ENCODE results near the gene CNTNAP5.

Gene CNTNAP5

GRCh38 chr2:124647663-124648062 is 622.6 kb downstream of the CNTNAP5 start:
- DNase-seq, result no peak

- no peak for DNase-seq
Observed at GRCh38 chr2:124649001-124649400, 623.9 kb downstream of the CNTNAP5 start.

- no peak for DNase-seq
Observed at GRCh38 chr2:124652099-124652498, 627.0 kb downstream of the CNTNAP5 start.

DNA sequence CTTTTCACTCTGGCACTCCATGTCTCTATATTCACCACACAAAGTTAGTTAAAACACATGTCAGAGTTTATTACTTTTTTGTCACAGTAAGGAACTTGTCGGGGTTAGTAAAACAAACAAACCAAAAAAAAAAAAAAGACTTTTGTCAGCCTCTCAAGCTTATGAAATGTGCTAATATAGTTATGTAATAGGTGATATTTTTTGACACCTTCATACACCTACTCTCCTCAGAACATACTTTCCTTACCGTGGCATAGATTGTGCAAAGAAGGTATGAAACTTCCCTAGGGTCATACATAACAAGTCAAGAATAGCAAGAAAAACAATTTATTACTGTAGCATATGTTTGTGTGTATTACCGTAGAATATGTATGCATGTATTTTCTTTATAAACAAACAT is 633.3 kb downstream of the CNTNAP5 start:
- no peak for DNase-seq

DNA sequence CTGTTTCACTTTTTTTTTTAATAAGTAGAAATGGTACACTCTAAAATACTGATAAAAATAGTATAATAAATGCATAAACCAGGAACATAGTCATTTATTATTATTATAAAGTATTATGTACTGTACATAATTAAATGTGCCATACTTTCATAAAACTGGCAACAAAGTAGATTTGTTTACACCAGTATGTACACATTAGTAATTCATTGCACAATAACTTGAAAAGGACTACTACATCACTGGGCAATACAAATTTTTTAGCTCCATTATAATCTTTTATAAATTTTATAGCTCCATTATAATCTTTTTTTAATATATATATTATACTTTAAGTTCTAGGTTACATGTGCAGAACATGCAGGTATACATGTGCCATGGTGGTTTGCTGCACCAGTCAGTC is 636.5 kb downstream of the CNTNAP5 start:
- DNase-seq, result no peak

- no peak for DNase-seq
Observed at GRCh38 chr2:124662946-124663644, 638.0 kb downstream of the CNTNAP5 start.

GRCh38 chr2:124663645-124663997 is 638.5 kb downstream of the CNTNAP5 start:
- no peak for DNase-seq

GRCh38 chr2:124664363-124664762 is 639.3 kb downstream of the CNTNAP5 start:
- DNase-seq, result no peak

- DNase-seq, result no peak
Observed at GRCh38 chr2:124666976-124667375, 641.9 kb downstream of the CNTNAP5 start.

DNA sequence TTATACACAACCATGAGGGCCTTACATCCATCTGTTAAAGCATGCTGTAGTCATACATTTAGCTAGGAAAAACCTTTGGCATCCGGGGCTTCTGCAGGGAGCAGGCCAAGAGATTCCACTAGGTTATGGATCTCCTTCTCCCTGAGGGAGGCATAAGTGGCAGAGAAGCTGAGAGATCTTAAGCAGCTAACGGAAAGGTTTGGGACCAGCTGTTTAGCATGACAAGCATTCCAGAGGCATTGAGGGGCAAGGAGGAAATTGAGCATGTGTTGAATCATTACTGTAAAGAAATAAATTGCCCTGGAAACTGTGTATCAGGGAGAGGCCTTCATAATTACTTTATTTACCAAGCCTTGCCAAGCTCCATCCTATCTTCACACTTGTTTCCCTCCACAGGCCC is 643.1 kb downstream of the CNTNAP5 start:
- DNase-seq, result no peak

DNA sequence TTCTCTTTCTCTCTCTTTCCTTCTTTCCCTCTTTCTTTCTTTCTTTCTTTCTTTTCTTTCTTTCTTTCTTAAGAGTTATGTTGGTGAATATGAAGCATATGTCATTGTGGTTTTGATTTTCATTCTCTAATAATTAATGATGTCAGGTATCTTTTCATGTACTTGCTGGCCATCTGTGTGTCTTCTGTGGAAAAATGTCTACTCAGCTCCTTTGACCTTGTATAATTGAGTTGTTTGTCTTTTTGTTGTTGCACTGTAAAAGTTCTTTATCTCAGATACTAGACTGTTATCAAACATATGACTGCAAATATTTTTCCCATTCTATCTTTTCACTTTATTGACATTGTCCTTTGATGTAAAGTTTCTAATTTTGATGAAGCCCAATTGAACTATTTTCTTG is 645.1 kb downstream of the CNTNAP5 start:
- no peak for DNase-seq

DNA sequence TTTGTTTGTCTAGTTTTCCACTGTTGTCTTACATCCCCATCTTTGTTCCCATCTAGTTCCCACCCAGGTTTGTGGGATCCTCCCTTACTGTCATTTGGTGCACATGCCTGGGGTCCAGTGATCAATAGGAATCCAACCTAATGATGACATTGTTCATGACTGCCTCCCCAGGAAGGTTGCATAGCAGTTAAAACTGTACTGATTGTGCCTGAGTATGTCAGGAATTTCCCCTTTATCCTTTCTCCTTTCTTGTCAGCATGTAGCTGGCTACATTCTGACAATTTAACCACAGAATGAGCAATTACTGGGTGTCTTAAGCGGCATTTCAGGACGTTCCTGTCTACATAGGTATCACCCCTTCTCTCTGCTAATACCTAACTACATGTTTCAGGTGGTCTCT is 653.0 kb downstream of the CNTNAP5 start:
- DNase-seq, result no peak

GRCh38 chr2:124683536-124684428 is 658.7 kb downstream of the CNTNAP5 start:
- no peak for DNase-seq

DNA sequence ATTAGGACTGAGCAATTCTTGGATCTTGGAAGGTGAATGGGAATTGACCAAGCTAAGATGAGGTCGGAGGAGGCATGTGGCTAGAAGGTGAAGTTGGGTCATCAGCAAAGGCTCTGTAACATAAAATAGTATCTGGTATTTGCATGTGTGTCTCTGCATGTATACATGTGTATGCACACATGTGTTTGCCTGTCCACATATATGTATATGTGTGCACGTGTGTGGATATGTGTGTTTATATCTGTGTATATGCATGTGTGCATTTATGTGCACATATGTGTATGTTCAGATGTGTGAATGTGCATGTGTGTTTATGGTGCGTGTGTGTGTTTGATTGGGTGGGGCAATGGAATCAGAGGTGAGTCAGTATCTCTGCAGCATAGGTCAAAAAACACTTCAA is 664.3 kb downstream of the CNTNAP5 start:
- no peak for DNase-seq

DNA sequence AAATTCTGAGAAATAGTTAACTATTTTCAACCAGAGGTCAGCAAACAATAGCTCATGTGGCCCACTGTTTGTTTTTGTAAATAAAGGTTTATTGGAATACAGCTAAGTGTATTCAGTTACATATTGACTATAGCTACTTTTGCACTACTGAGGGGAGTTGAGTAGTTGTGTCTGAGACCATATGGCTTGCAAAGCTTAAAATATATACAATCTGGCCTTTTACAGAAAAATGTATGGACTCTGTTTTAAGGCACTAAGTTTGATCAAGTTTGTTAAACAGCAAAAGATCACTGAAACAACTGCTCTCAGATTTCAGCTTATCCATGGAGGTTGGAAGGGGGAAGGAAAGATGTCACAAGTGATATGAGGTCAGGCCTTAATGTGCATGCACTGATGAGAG is 667.1 kb downstream of the CNTNAP5 start:
- no peak for DNase-seq

- no peak for DNase-seq
Observed at GRCh38 chr2:124692707-124693106, 667.6 kb downstream of the CNTNAP5 start.

- DNase-seq, result no peak
Observed at GRCh38 chr2:124693156-124693555, 668.1 kb downstream of the CNTNAP5 start.

DNA sequence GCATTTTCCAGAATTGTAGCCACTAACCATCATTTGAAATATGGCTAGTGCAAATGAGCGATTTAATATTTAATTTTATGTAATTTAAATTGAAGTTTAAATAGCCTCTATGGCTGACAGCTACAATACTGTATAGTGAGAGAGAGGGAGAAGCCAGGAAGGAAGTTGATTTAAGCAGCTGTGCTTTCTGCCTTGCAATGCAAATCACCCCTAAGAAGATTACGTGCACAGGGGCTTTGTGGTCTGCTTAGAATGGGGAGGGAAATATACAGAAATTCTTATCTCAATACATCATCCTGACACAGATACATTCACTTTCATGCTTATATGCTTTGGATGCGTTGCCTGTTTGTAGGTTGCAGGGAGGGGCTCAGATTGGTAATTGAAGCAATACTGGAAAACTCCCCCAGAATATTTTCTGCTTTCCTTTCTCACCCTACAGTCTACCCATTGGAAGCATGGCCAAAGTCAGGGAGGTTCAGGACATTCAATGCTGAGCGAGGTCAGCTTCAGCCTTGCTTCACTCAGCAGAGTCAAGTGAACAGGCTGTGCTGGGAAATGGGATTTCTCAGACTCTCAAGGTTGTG is 674.0 kb downstream of the CNTNAP5 start:
- no peak for DNase-seq

DNA sequence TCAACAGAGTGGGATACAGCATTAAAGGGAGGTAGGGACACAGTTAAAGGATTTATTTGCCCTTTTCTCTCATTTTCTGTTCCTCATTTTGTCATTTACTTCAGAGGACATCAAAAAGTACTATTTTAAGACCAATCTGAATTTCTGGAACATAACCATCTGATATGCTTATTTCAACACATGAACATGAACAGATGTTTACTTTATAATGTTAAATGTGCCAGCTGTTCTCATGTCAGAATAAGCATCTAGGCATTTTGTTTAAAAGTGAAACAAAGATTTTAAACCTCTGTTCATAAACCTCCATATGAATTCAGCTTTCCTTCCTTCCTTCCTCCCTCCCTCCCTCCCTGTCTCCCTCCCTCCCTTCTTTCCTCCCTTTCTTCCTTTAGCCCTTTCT is 677.7 kb downstream of the CNTNAP5 start:
- DNase-seq, result no peak

- DNase-seq, result no peak
Observed at GRCh38 chr2:124704071-124704925, 679.2 kb downstream of the CNTNAP5 start.

GRCh38 chr2:124708661-124709060 is 683.6 kb downstream of the CNTNAP5 start:
- DNase-seq, result no peak

- no peak for DNase-seq
Observed at GRCh38 chr2:124713969-124714368, 688.9 kb downstream of the CNTNAP5 start.

- no peak for DNase-seq
Observed at GRCh38 chr2:124725187-124725586, 700.1 kb downstream of the CNTNAP5 start.

Data from activated CD8-positive, alpha-beta memory T cell treated with anti-CD3 and anti-CD28 coated beads for 24 hours (primary cell).